Stimulated activated effector memory CD8-positive, alpha-beta T cell treated with anti-CD3 and anti-CD28 coated beads, Interleukin-12 subunit alpha, Interleukin-12 subunit beta, amount 100 ng/mL, for 72 hours (primary cell): Measurements from ENCODE around the gene CSNK2A3.
"Not testable (repeated sequence)": the region's sequence is repeated elsewhere in the genome, so short reads cannot be mapped to it uniquely, and the experiment has no call there.

Experiments
- ATAC-seq: fragments of 150-1000 bp; cut with Tn5 transposase; 2 replicates; pipeline ENCODE4 v1.10.0; 2021
- DNase-seq, 2 donors: peaks; one replicate each; pipeline ENCODE4 v3.0.0; 2021 to 2022; ENCODE audit warnings: low spot score in 2 of 2
- H3K27ac Mint-ChIP-seq: one replicate; pipeline ENCODE4 v1.8.0; 2022; ENCODE audit warnings: mild to moderate bottlenecking, mixed read lengths
- H3K36me3 Mint-ChIP-seq: one replicate; pipeline ENCODE4 v1.8.0; 2022; ENCODE audit warnings: mild to moderate bottlenecking, mixed read lengths
- H3K4me1 Mint-ChIP-seq: one replicate; pipeline ENCODE4 v1.8.0; 2022; ENCODE audit warnings: mixed read lengths
- H3K4me3 Mint-ChIP-seq: one replicate; pipeline ENCODE4 v1.8.0; 2022; ENCODE audit warnings: mild to moderate bottlenecking, mixed read lengths
- H3K9me3 Mint-ChIP-seq: one replicate; pipeline ENCODE4 v1.8.0; 2022; ENCODE audit warnings: mixed read lengths

CSNK2A3 gene

DNA sequence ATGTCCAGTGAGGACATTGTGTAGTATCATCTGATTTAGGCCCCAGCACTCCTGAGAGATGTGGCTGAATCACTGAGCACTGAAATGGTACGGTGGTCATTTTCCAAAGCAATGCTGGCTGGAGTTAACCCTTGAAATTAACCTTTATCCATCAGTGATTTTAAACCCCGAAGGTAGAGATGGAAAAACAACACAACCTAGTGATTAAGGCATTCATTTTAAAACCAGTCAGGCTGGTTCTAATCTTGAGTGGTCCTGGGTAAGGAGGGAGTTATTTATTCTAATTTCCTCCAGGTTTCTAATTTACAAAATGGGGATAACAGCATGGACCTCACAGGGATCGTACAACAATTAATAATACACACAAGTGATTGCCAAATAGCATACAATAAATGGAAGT is 6.6 kb upstream of the CSNK2A3 start:
- ATAC-seq (no peak), DNase-seq (no peak)
- H3K4me1 Mint-ChIP-seq, result no peaks in the 10 kb centered on the region
- no peaks in the 10 kb centered on the region for H3K36me3 Mint-ChIP-seq
- no peak overlapping the region for H3K27ac Mint-ChIP-seq
- H3K9me3 Mint-ChIP-seq, result no peaks in the 10 kb centered on the region
- no peak overlapping the region for H3K4me3 Mint-ChIP-seq

DNA sequence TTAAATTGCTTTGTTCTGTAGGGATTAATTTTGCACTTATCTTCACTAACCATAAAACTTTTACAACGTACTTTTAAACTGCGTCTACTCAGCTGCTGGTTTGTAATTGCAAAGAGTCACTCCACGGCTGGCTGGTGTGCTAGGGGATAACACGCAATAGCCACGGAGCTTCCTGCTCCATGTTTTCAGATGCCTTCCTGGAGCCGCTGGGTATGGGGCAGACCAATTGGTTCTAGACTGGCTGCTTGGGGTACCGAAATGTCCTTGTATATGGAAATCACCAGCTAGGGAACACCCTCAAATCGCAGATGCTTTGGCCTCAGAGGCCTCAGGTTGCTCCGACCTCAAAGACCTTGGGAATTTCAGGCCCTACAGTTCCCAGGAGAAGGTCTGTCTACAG is 3.8 kb upstream of the CSNK2A3 start:
- no peak for DNase-seq
- Mint-ChIP-seq H3K27ac (no peak overlapping the region), H3K4me1 (no peaks in the 10 kb centered on the region), H3K4me3 (no peak overlapping the region), H3K36me3 (no peaks in the 10 kb centered on the region), H3K9me3 (no peaks in the 10 kb centered on the region)
- ATAC-seq, result no peak

DNA sequence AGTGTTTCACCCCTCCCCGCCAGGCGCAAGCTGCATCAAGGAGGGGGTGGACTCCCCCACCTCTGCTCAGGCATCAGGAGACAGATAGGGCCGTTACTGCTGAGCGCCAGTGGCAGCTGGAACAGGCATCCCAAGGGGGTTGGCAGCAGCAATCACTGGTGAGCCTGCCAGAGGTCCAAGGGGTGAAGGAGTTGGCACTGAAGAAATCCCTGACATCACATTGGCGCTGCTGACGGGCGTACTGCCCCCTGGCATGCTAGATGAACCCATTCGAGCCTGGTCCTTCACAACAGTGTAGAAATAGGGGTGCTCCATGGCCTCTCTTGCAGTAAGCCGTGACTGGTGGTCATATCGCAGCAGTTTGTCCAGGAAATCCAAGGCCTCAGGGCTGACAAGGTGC is 1.2 kb downstream of the CSNK2A3 start:
- H3K9me3 Mint-ChIP-seq, H3K4me1 Mint-ChIP-seq, H3K4me3 Mint-ChIP-seq, H3K36me3 Mint-ChIP-seq, DNase-seq, ATAC-seq, H3K27ac Mint-ChIP-seq: not testable (repeated sequence)

DNA sequence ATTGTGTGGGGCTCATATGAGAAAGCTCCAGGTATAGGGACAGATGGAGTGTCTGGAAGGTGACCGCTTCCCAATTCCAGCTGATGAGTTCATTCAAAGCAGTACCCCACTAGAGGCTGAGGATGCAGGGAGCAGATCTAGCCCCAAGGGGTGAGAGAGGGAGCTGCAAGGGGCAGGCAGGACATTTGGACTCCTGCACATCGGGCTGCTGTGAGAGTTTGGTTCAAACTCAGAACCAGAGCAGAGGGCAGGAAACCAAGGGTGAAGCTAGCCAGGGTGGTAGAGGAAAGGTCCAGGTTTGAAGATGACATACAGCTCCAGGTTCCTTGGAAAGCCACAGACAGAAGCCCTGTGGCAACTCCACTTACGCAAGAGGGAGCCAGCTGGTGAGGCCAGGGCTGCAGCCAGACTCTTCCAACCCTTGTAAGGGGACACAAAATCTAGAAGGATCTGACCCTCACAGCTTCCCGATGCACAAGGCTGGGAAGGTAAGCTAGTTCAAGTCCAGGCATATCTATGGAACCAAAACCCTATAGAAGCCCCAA is 1.9 kb downstream of the CSNK2A3 start:
- Mint-ChIP-seq H3K4me1 (no peaks in the 10 kb centered on the region), H3K9me3 (no peaks in the 10 kb centered on the region), H3K27ac (no peak overlapping the region), H3K36me3 (no peaks in the 10 kb centered on the region), H3K4me3 (no peak overlapping the region)
- DNase-seq (no peak), ATAC-seq (no peak)

DNA sequence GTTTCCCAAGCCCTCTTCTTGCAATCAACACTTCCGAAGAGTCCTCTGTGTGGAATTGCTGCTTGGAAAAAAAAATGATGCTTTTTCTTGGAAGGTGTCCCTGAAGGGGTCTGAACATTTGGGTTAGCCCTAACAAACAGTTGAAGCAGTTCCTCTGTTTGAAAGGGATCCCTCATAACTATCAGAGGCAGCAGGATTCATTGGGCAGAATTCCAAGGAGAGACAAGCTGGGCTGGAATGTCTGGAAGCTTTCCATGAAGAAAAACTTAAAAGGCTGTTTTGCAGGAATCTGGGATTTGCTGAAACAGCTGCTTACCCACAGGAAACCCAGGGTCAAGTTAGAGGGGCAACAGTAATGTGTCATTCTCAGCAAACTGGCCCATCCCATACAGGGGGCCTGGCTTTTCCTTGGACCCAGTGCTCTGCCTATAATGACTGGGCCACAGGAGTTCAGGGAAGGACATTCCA is 3.1 kb downstream of the CSNK2A3 start:
- Mint-ChIP-seq H3K27ac (no peak overlapping the region), H3K4me1 (no peaks in the 10 kb centered on the region), H3K36me3 (no peaks in the 10 kb centered on the region), H3K4me3 (no peak overlapping the region), H3K9me3 (no peaks in the 10 kb centered on the region)
- ATAC-seq (no peak), DNase-seq (no peak)

DNA sequence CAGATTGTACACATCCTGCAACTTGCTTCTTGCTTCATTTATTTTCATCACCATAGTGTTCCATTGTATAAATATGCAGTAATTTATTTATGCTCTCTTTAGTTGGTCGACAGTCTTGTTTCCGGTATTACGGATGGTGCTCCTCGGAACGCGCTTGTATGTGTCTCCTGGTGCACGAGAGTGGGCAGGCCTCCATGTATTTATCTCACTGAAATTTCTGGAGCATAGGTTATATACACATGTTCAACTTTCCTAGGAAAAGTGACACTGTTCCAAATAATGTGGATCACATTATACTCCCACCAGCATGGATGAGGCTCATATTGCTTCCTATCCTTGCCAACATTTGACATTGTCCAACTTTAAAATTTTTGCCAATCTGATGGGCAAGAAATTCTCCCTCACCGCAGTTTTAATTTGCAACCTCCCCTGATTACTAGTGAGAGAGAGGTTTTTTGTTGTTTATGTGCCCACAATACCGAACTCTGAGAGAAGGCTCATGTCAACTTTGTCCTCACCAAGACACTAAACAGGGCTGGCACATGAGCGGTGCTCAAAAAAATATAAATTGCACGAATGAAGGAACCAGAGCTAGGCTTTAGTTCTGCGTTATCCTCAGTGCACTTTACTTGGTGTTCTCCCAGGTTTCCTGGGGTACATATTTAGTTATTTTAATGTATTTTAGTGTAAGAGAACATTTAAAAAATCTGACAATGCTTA is 3.8 kb downstream of the CSNK2A3 start:
- H3K27ac Mint-ChIP-seq, result no peak overlapping the region
- ATAC-seq (no peak), DNase-seq (no peak)
- H3K9me3 Mint-ChIP-seq, result no peaks in the 10 kb centered on the region
- no peaks in the 10 kb centered on the region for H3K4me1 Mint-ChIP-seq
- no peak overlapping the region for H3K4me3 Mint-ChIP-seq
- H3K36me3 Mint-ChIP-seq, result no peaks in the 10 kb centered on the region

DNA sequence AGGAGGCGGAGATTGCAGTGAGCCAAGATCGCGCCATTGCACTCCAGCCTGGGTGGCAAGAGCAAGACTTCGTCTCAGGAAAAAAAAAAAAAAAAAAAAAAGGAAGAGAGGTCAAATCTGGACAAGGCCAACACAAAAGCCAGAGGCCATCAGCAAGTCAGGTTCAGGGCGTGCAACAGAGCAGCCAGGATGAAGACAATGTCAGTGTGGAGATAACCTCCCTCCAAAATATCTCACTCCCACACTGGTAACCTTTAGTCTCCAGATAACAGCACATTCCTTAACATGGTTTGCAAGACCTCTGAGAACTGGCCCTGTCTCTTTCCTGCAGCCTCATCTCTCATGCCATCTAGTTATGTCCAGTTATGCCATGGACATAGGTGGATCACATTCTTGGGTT is 4.7 kb downstream of the CSNK2A3 start:
- H3K36me3 Mint-ChIP-seq, result no peaks in the 10 kb centered on the region
- H3K4me3 Mint-ChIP-seq, result no peak overlapping the region
- no peaks in the 10 kb centered on the region for H3K4me1 Mint-ChIP-seq
- no peak for ATAC-seq
- DNase-seq, result no peak
- H3K9me3 Mint-ChIP-seq, result no peaks in the 10 kb centered on the region
- no peak overlapping the region for H3K27ac Mint-ChIP-seq

DNA sequence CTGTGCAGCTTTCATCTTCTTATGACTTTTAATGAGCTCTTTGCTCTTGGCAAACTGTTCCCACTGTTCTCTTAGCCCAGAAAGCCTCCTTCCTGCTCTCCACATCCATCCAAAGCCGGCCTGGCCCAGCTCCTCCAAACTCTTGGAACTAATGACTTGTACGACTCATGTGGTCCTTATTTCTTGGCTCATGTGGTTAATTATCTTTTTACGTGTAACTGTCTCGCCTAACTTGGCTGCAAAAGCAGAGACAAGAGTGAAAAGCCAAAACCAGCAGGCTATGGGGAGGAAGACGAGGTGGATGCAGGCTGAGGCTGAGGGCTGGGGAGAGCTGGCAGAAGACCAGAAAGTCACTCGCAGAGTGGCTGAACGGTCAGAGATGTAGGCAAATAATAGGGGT is 5.5 kb downstream of the CSNK2A3 start:
- ATAC-seq, result no peak
- Mint-ChIP-seq H3K9me3 (no peaks in the 10 kb centered on the region), H3K4me3 (no peak overlapping the region), H3K27ac (no peak overlapping the region), H3K4me1 (no peaks in the 10 kb centered on the region), H3K36me3 (no peaks in the 10 kb centered on the region)
- no peak for DNase-seq

DNA sequence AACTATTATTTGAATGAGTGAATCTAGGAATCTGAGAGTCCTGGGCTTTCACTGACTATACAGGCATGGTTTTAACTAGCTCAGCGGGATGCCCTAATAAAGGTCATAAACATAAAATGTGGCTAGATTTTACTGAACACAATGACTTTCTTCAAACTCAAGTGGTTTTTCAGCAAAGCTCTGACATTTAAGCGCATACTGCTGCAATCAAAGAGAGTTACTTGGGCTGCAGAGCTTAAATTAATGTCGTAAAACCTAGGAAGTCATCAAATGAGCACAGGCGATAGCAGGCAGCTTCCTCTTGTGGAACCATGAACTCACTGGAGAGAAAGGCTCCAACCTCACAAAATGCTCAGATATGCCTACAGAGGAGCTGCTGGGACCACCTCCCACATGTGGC is 6.7 kb downstream of the CSNK2A3 start:
- no peak overlapping the region for H3K4me3 Mint-ChIP-seq
- no peaks in the 10 kb centered on the region for H3K4me1 Mint-ChIP-seq
- no peaks in the 10 kb centered on the region for H3K36me3 Mint-ChIP-seq
- no peak overlapping the region for H3K27ac Mint-ChIP-seq
- no peaks in the 10 kb centered on the region for H3K9me3 Mint-ChIP-seq
- ATAC-seq (no peak), DNase-seq (no peak)

DNA sequence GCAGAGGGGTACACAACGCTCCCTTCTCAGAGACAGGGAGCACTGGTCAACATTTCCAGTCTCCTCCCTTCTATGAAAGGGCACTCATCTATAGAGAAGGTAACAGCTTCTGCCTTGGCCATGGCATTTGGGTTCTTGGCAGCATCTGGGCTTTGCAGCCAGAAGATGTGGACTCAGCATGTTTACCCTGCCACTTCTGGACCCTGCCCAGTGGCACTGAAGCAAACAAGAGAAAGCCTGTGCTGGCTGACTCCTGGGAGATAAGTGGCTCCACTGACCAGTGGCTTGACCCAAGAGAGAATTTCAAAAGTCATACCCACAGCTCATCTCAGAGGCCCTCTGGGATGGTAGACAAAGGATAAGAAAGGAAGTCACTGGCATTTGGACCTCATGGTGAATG is 8.0 kb downstream of the CSNK2A3 start:
- DNase-seq, result no peak
- Mint-ChIP-seq H3K36me3 (no peaks in the 10 kb centered on the region), H3K9me3 (no peaks in the 10 kb centered on the region), H3K4me3 (no peak overlapping the region), H3K4me1 (no peaks in the 10 kb centered on the region), H3K27ac (no peak overlapping the region)
- ATAC-seq, result no peak

DNA sequence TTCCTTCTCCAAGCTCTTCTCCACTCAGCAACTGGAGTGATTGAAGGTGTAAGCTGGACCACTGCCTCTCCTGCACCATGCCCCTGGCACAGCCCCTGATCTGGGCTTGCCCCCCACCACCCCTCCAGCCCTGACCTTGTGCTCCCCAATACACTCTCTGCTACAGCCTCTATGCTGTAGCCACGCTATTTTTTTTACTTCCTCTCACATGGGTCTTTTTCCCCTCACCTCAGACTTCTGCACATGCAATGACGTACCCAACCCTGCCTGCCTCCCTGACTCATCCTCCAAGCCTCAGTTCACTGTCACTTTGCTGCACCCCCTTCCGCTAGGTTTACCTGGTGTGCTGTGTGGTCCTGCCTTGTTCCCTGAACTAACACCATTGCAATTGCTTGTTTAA is 9.0 kb downstream of the CSNK2A3 start:
- peak; percentile 9 for ATAC-seq
- H3K9me3 Mint-ChIP-seq, result no peaks in the 10 kb centered on the region
- H3K4me3 Mint-ChIP-seq, result no peak overlapping the region

DNA sequence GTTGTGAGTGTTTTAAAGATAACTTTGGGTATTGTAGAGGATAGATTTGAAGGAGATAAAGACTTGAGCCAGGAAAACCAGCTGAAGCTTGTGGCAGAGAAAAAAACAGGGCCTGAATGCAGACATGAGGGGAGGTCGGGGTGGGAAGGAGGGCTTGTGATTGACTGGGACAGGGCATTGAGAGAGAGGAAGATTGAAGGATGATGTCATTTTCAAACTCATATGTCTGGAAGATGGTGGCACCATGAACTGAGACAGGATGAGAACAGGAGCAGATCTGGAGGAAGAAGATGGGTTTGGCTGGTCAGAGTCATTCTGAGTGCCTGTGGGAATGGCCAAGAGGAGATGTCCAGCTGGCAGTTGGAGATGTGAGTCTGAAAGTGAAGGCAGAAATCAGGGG is 14.7 kb downstream of the CSNK2A3 start:
- Mint-ChIP-seq H3K36me3 (no peaks in the 10 kb centered on the region), H3K4me3 (no peak overlapping the region), H3K9me3 (no peaks in the 10 kb centered on the region), H3K27ac (no peak overlapping the region), H3K4me1 (peaks cover 9% of the 10 kb centered on the region)
- DNase-seq (no peak), ATAC-seq (no peak)

More for the DNA sequence above, 9.0 kb downstream of the CSNK2A3 start:
- Mint-ChIP-seq H3K36me3 (no peaks in the 10 kb centered on the region), H3K27ac (no peak overlapping the region), H3K4me1 (no peaks in the 10 kb centered on the region)
- DNase-seq, result no peak

DNA sequence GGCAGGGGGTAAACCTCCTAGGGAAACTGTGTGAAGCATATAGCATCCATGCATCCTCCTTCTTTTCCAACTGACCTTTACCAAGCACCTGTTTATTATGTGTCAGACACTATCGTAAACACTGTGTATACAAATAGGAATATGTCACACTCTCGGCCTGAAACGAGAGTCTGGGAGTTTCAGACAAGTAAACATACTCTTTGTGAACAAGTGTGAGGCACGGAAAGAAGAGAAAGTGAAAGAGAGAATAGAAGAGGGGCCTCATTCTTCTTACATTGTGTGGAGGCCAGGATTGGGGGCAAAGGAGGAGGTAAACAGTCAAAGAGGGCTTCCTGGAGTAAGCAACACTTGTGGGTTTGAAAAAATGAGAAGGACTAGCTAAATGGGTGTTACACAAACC is 16.4 kb downstream of the CSNK2A3 start:
- Mint-ChIP-seq H3K36me3 (no peaks in the 10 kb centered on the region), H3K4me1 (peaks cover 9% of the 10 kb centered on the region), H3K4me3 (no peak overlapping the region), H3K27ac (no peak overlapping the region), H3K9me3 (no peaks in the 10 kb centered on the region)
- DNase-seq (no peak), ATAC-seq (no peak)

DNA sequence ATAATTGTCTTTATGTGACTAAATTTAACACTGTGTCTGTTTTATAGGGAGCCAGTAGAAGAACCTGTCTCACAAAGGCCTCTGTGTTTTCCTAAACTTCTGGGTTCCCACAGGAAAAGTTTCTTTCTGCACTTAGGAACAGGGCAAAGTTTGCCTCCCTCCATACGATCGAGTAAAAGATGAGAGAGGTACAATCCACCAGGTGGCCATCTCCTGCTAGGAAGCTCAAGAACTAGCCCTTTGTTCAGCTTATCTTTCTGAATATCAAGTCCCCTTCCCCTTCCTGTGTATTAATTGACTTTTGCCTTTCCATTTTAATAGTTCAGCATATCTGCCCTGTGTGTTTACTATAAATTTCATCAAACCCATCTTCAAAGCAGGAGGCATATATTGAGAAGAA is 18.0 kb downstream of the CSNK2A3 start:
- Mint-ChIP-seq H3K4me3 (no peak overlapping the region), H3K36me3 (no peaks in the 10 kb centered on the region), H3K9me3 (no peaks in the 10 kb centered on the region), H3K4me1 (peaks cover 9% of the 10 kb centered on the region), H3K27ac (no peak overlapping the region)
- ATAC-seq (no peak), DNase-seq (no peak)

DNA sequence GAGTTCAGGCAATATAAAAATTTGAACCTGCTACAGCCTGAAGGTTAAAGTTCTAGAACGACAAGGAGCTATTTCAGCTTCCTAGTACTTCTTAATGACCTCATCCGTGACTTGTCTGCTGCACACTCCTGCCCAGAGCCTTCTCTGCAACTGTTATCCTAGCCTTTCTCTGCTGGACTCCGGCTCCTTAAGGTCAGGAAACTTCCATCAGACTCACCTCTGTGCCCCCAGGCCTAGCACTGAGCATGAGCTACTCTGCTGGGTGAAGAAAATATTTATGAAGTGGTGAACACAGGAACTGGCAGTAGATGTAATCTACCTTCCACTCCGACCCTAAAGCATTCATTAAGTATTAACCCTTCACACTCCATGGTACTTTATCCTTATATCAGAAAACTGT is 18.4 kb downstream of the CSNK2A3 start:
- peaks cover 9% of the 10 kb centered on the region for H3K4me1 Mint-ChIP-seq
- no peaks in the 10 kb centered on the region for H3K36me3 Mint-ChIP-seq
- DNase-seq (no peak), ATAC-seq (no peak)
- no peaks in the 10 kb centered on the region for H3K9me3 Mint-ChIP-seq
- no peak overlapping the region for H3K4me3 Mint-ChIP-seq
- H3K27ac Mint-ChIP-seq, result no peak overlapping the region

DNA sequence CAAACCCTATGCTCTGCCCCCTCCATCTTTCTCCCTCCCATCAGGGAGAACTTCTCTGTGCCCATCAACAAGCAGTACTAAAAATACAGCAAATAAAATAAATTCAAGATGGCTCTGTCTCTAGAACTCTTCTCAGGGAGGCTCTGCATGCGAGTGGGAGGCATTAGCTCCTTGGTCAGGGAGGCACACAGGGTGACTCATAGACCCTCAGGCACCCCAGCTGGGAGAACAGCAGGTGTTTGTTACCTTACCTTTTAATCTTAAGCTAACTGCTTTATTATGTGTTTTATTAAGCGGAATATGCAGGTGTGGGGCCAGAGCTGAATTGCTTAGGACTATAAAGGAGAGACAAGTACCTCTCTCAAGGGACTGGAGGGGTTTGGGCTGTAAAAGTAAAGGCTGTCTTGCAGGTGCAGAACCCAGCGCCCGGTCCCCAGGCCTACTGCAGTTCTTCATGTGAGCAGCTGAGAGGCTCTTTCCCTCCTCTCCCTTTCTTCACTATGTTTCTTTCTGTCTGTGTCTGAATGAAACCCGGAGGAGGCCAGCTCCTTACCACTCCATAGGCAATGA is 20.8 kb downstream of the CSNK2A3 start:
- H3K4me3 Mint-ChIP-seq, result no peak overlapping the region
- no peaks in the 10 kb centered on the region for H3K36me3 Mint-ChIP-seq
- DNase-seq (no peak), ATAC-seq (no peak)
- no peaks in the 10 kb centered on the region for H3K9me3 Mint-ChIP-seq
- no peak overlapping the region for H3K27ac Mint-ChIP-seq
- peaks cover 9% of the 10 kb centered on the region for H3K4me1 Mint-ChIP-seq
